HCT116 (cell line): Measurements from ENCODE around the gene CRADD. TPM values are rescaled to one million over a fixed set of nuclear protein-coding genes. Genes with fewer than 3 reads are reported as not detected.

Source experiments
- ATAC-seq: fragments of 200-7000 bp; cut with Tn5 transposase; 2 replicates; pipeline ENCODE4 v1.9.1; 2020; ENCODE audit warnings: mild to moderate bottlenecking, moderate library complexity
- BruUV-seq: library from RNA; stranded (reverse); fragments of 400-500 nt; replicated peaks from 2 replicates; lab custom pipeline; 2021; lab: Mats Ljungman, UMichigan
- CTCF ChIA-PET: fragments of 300-600 bp; sonication (Branson Sonifier 250); formaldehyde crosslinking; loops from one replicate; lab custom pipeline; 2021; ENCODE audit warnings: antibody characterized with exemption; lab: Charles Lee
- POLR2A ChIA-PET: fragments of 300-600, 350-600 bp; sonication (Branson Sonifier 250); formaldehyde crosslinking; loops from one replicate; lab custom pipeline; 2021; ENCODE audit warnings: antibody characterized with exemption; lab: Charles Lee
- RAD21 ChIA-PET, 2 experiments: fragments of 300-600 bp; sonication (Branson Sonifier 250); formaldehyde crosslinking; loops; one replicate each; lab custom pipeline; 2023; ENCODE audit warnings: low total read pairs in 2 of 2; ENCODE audit not compliant: uncharacterized antibody in 2 of 2, unreplicated experiment in 2 of 2, low non-redundant PET in 1 of 2; lab: Charles Lee
- DNase-seq: peaks from one replicate; pipeline ENCODE4 v3.0.0-alpha.2; 2010; ENCODE audit warnings: low read depth, low spot score
- H2AFZ ChIP-seq: fragments of 200-600 bp; shearing (Covaris generic), sonication (generic); 2 replicates; pipeline ENCODE4 v1.6.1; 2017; ENCODE audit warnings: low read depth, mixed run types, mixed read lengths, antibody characterized with exemption, low read length; ENCODE audit not compliant: poor library complexity, severe bottlenecking
- H3K27ac ChIP-seq: 2 replicates; pipeline ENCODE4 v1.5.1; 2012; ENCODE audit warnings: low read depth, low read length
- H3K27me3 ChIP-seq: fragments of 200-600 bp; sonication (generic); 2 replicates; pipeline ENCODE4 v1.6.1; 2016; ENCODE audit warnings: mixed run types, low read length, mixed read lengths; ENCODE audit not compliant: insufficient read depth
- H3K36me3 ChIP-seq, 2 experiments: fragments of 200-500 bp in 1 of 2; fragments of 200-600 bp in 1 of 2; sonication (Bioruptor generic) in 1 of 2; sonication (generic) in 1 of 2; 2 replicates each; pipeline versions ENCODE4 v1.5.1 to v1.6.1; 2014 to 2016; ENCODE audit warnings: low read length in 2 of 2, inconsistent platforms in 1 of 2, mixed read lengths in 1 of 2, mixed run types in 1 of 2; ENCODE audit not compliant: insufficient read depth in 2 of 2, control insufficient read depth in 1 of 2
- H3K4me1 ChIP-seq, 2 experiments: fragments of 200-600 bp in 1 of 2; sonication (generic) in 1 of 2; 2 replicates each; pipeline versions ENCODE4 v1.5.1 to v1.6.1; 2012 to 2017; ENCODE audit warnings: low read length in 2 of 2, inconsistent platforms in 1 of 2, mild to moderate bottlenecking in 1 of 2, mixed read lengths in 1 of 2, mixed run types in 1 of 2, moderate library complexity in 1 of 2; ENCODE audit not compliant: insufficient read depth in 2 of 2, control insufficient read depth in 1 of 2
- H3K4me2 ChIP-seq: fragments of 200-600 bp; sonication (generic); 2 replicates; pipeline ENCODE4 v1.6.1; 2017; ENCODE audit warnings: mixed run types, low read length, mixed read lengths
- H3K4me3 ChIP-seq, 2 experiments: fragments of 200-600 bp in 1 of 2; sonication (generic) in 1 of 2; replicated peaks in 1 of 2; 2 replicates each; pipeline ENCODE4 v1.5.1; 2011 to 2016; ENCODE audit warnings: low read length in 2 of 2, control low read depth in 1 of 2, low read depth in 1 of 2, mild to moderate bottlenecking in 1 of 2, mixed read lengths in 1 of 2, mixed run types in 1 of 2
- H3K79me2 ChIP-seq: fragments of 200-600 bp; sonication (generic); 2 replicates; pipeline ENCODE4 v1.6.1; 2017; ENCODE audit warnings: mild to moderate bottlenecking, mixed run types, low read length, moderate library complexity, mixed read lengths; ENCODE audit not compliant: insufficient read depth
- H3K9ac ChIP-seq: fragments of 200-600 bp; sonication (generic); 2 replicates; pipeline ENCODE4 v1.6.1; 2016; ENCODE audit warnings: low read length, mixed read lengths
- H3K9me2 ChIP-seq: fragments of 200-600 bp; sonication (generic), shearing (Covaris generic); 2 replicates; pipeline ENCODE4 v1.6.1; 2017; ENCODE audit warnings: mixed run types, mild to moderate bottlenecking, moderate library complexity; ENCODE audit not compliant: insufficient read depth
- H3K9me3 ChIP-seq, 2 experiments: fragments of 200-500 bp in 1 of 2; fragments of 200-600 bp in 1 of 2; sonication (Bioruptor generic) in 1 of 2; sonication (generic) in 1 of 2; 2 replicates each; pipeline ENCODE4 v1.6.1; 2014 to 2017; ENCODE audit warnings: low read length in 2 of 2, mixed read lengths in 2 of 2, inconsistent platforms in 1 of 2, low read depth in 1 of 2, mild to moderate bottlenecking in 1 of 2, mixed run types in 1 of 2, moderate library complexity in 1 of 2; ENCODE audit not compliant: control insufficient read depth in 1 of 2, insufficient read depth in 1 of 2
- H4K20me1 ChIP-seq: fragments of 200-600 bp; sonication (generic), shearing (Covaris generic); 2 replicates; pipeline ENCODE4 v1.6.1; 2017; ENCODE audit warnings: mixed run types, mild to moderate bottlenecking, moderate library complexity; ENCODE audit not compliant: insufficient read depth
- ATF3 ChIP-seq: IDR thresholded peaks from 2 replicates; pipeline ENCODE4 v1.6.1; 2012
- CBX3 ChIP-seq: IDR thresholded peaks from 2 replicates; pipeline ENCODE4 v1.6.1; 2012; ENCODE audit warnings: low read depth
- CEBPB ChIP-seq: IDR thresholded peaks from 2 replicates; pipeline ENCODE4 v1.6.1; 2012; ENCODE audit warnings: low read depth
- CTCF ChIP-seq, 3 experiments: fragments of 200-600 bp in 1 of 3; sonication (generic) in 1 of 3; IDR thresholded peaks in 2 of 3; conservative IDR thresholded peaks in 1 of 3; 2 replicates each; pipeline ENCODE4 v1.5.1; 2012 to 2017; ENCODE audit warnings: low read depth in 2 of 3, low read length in 2 of 3, antibody characterized with exemption in 1 of 3, borderline replicate concordance in 1 of 3, control low read depth in 1 of 3, mild to moderate bottlenecking in 1 of 3, mixed read lengths in 1 of 3, mixed run types in 1 of 3, moderate library complexity in 1 of 3; ENCODE audit not compliant: insufficient read depth in 1 of 3
- EGR1 ChIP-seq: IDR thresholded peaks from 2 replicates; pipeline ENCODE4 v1.6.1; 2012; ENCODE audit warnings: low read depth
- ELF1 ChIP-seq: IDR thresholded peaks from 2 replicates; pipeline ENCODE4 v1.6.1; 2012; ENCODE audit warnings: low read depth, borderline replicate concordance
- EZH2 ChIP-seq: fragments of 200-600 bp; sonication (generic); IDR thresholded peaks from 2 replicates; pipeline ENCODE4 v1.6.1; 2017; ENCODE audit warnings: antibody characterized with exemption, mixed run types
- EZH2phosphoT487 ChIP-seq: fragments of 200-600 bp; IDR thresholded peaks from 2 replicates; pipeline ENCODE4 v1.6.1; 2018; ENCODE audit warnings: antibody characterized with exemption, borderline replicate concordance
- JUND ChIP-seq: IDR thresholded peaks from 2 replicates; pipeline ENCODE4 v1.6.1; 2012
- MAX ChIP-seq: IDR thresholded peaks from 2 replicates; pipeline ENCODE4 v1.6.1; 2012
- POLR2A ChIP-seq: IDR thresholded peaks from 2 replicates; pipeline ENCODE4 v1.7.0; 2011; ENCODE audit warnings: borderline replicate concordance; ENCODE audit not compliant: insufficient read depth, insufficient read length; ENCODE audit errors: extremely low read depth
- POLR2AphosphoS5 ChIP-seq: IDR thresholded peaks from 2 replicates; pipeline ENCODE4 v1.6.1; 2011; ENCODE audit warnings: mild to moderate bottlenecking, low read depth, low read length, moderate library complexity
- RAD21 ChIP-seq: IDR thresholded peaks from 2 replicates; pipeline ENCODE4 v1.6.1; 2012; ENCODE audit warnings: low read depth, mild to moderate bottlenecking
- REST ChIP-seq: IDR thresholded peaks from 2 replicates; pipeline ENCODE4 v1.6.1; 2012; ENCODE audit warnings: low read depth
- SIN3A ChIP-seq: IDR thresholded peaks from 2 replicates; pipeline ENCODE4 v1.6.1; 2012; ENCODE audit warnings: low read depth
- SP1 ChIP-seq: IDR thresholded peaks from 2 replicates; pipeline ENCODE4 v1.6.1; 2012; ENCODE audit warnings: low read depth
- SRF ChIP-seq: IDR thresholded peaks from 2 replicates; pipeline ENCODE4 v1.6.1; 2012; ENCODE audit warnings: low read depth
- TCF7L2 ChIP-seq: IDR thresholded peaks from 2 replicates; pipeline ENCODE4 v1.7.0; 2011; ENCODE audit warnings: borderline replicate concordance, inconsistent platforms; ENCODE audit not compliant: insufficient read depth, insufficient read length; ENCODE audit errors: extremely low read depth
- YY1 ChIP-seq: IDR thresholded peaks from 2 replicates; pipeline ENCODE4 v1.6.1; 2011; ENCODE audit warnings: low read length, low read depth, moderate library complexity, mild to moderate bottlenecking; ENCODE audit not compliant: insufficient replicate concordance; ENCODE audit errors: extremely low read depth
- ZNF274 ChIP-seq: fragments of 200-500 bp; sonication (Bioruptor generic); IDR thresholded peaks from 2 replicates; pipeline ENCODE4 v1.6.1; 2014; ENCODE audit warnings: mild to moderate bottlenecking, low read depth, low read length, inconsistent platforms
- intact Hi-C: fragments of 100-400 bp; cut with micrococcal nuclease; formaldehyde crosslinking; loops from 2 replicates; pipeline ENCODE4 v1.10.0; 2022
- total RNA-seq: library from RNA; stranded (reverse); gene quantifications from one replicate; pipeline ENCODE4 v1.2.1, GENCODE V29; 2021; ENCODE audit not compliant: unreplicated experiment

Gene CRADD
- total RNA-seq, 1 experiment from 2014 or later: 12.2 TPM

GRCh38 chr12:93785249-93786010, 108.3 kb downstream of the CRADD start:
- Histone ChIP-seq H3K27me3 (no peaks in the 10 kb centered on the region), H3K4me2 (peak overlapping the region; percentile 68), H3K9me2 (no peaks in the 10 kb centered on the region), H3K4me3 (peak overlapping the region in 1 of 2 experiments; percentile 14; a peak in 2 of 4 replicates), H3K4me1 (peaks cover 40 to 78% of the 10 kb centered on the region in 2 experiments), H4K20me1 (no peaks in the 10 kb centered on the region), H3K27ac (peak overlapping the region; percentile 88), H3K79me2 (no peaks in the 10 kb centered on the region), H3K36me3 (peaks cover 0 to 6% of the 10 kb centered on the region in 2 experiments; a peak in 1 of 4 replicates), H3K9me3 (no peaks in the 10 kb centered on the region), H2AFZ (peak overlapping the region; percentile 21), H3K9ac (peak overlapping the region; percentile 58)
- no TSS peak for BruUV-seq
- ChIA-PET POLR2A (interaction anchor here (1.2 to 1.4 kb wide), 2 partner anchors 17 to 27 kb away, joined by 3 read pairs; no protein-coding TSS in a partner anchor), RAD21 (interaction anchor here in 1 of 2 experiments (0.6 kb wide), 1 partner anchor 243 kb away, joined by 3 read pairs; no protein-coding TSS in a partner anchor), CTCF (interaction anchor here (1.0 kb wide), 1 partner anchor 290 kb away, joined by 3 read pairs; no protein-coding TSS in a partner anchor)
- intact Hi-C loops: loop anchor here (5.0 to 10.0 kb wide), 2 partner anchors 221 to 317 kb away; no protein-coding TSS in a partner anchor
- DNase-seq (peak; percentile 85), ATAC-seq (peak; percentile 88)
- TF ChIP-seq CEBPB (peak; percentile 69), POLR2AphosphoS5 (peak; percentile 49; the same call in 1 of the 2 replicates), EZH2phosphoT487 (no peak), EGR1 (no peak), EZH2 (no peak), SP1 (peak; percentile 93), RAD21 (no peak), MAX (no peak; the same call in 1 of the 2 replicates), CBX3 (peak; percentile 75; the same call in 1 of the 2 replicates), SRF (peak; percentile 66; the same call in 1 of the 2 replicates), JUND (peak; percentile 99), ZNF274 (no peak), ELF1 (no peak), CTCF (IDR thresholded peaks at IDR 0.05 in 2 of 3, conservative IDR thresholded peaks at IDR 0.05 in 1 of 3; ENCODE audit: borderline replicate concordance in 1 of 3, insufficient read depth in 1 of 3, low read depth in 2 of 3, low read length in 2 of 3) (no peak), SIN3A (peak; percentile 30; the same call in 1 of the 2 replicates), ATF3 (peak; percentile 79), YY1 (peak; percentile 50), TCF7L2 (peak; percentile 67), REST (no peak), POLR2A (no peak)
